ENCODE measurements around the gene SLC35A4.

SLC35A4 gene

GRCh38 chr5:140549237-140550144 is 15.1 kb upstream of the SLC35A4 start:
- Histone ChIP-seq H3K4me1 (ENCODE audit: control insufficient read depth in 1 of 2, insufficient read depth in 1 of 2, low read depth in 1 of 2, low read length in 1 of 2) (peaks cover 61 to 63% of the 10 kb centered on the region in 2 experiments), H3K9me3 (no peaks in the 10 kb centered on the region), H3K4me3 (ENCODE audit: low read depth in 1 of 2, low read length in 1 of 2) (peak overlapping the region in 1 of 2 experiments; percentile 78), H3K36me3 (peaks cover 37% of the 10 kb centered on the region), H3K27me3 (no peaks in the 10 kb centered on the region), H3K27ac (peak overlapping the region; percentile 97)
- no peak for TF ChIP-seq CTCF (IDR thresholded peaks at IDR 0.05)

GRCh38 chr5:140550147-140551079 is 14.2 kb upstream of the SLC35A4 start:
- peak overlapping the region; percentile 97 for H3K27ac ChIP-seq
- peaks cover 70 to 72% of the 10 kb centered on the region in 2 experiments for H3K4me1 ChIP-seq (ENCODE audit: control insufficient read depth in 1 of 2, insufficient read depth in 1 of 2, low read depth in 1 of 2, low read length in 1 of 2)
- H3K36me3 ChIP-seq, result peaks cover 33% of the 10 kb centered on the region
- no peaks in the 10 kb centered on the region for H3K27me3 ChIP-seq
- no peaks in the 10 kb centered on the region for H3K9me3 ChIP-seq
- no peak overlapping the region for H3K4me3 ChIP-seq (ENCODE audit: low read depth in 1 of 2, low read length in 1 of 2)
- TF ChIP-seq CTCF (IDR thresholded peaks at IDR 0.05), result no peak

- Histone ChIP-seq H3K27me3 (no peaks in the 10 kb centered on the region), H3K9me3 (no peaks in the 10 kb centered on the region), H3K36me3 (peaks cover 33% of the 10 kb centered on the region), H3K27ac (peak overlapping the region; percentile 97), H3K4me3 (ENCODE audit: low read depth in 1 of 2, low read length in 1 of 2) (no peak overlapping the region), H3K4me1 (ENCODE audit: control insufficient read depth in 1 of 2, insufficient read depth in 1 of 2, low read depth in 1 of 2, low read length in 1 of 2) (peaks cover 74 to 75% of the 10 kb centered on the region in 2 experiments)
- no peak for TF ChIP-seq CTCF (IDR thresholded peaks at IDR 0.05)
These were observed 12.8 kb upstream of the SLC35A4 start for GRCh38 chr5:140551872-140552271.

GRCh38 chr5:140553657-140554056 is 11.0 kb upstream of the SLC35A4 start:
- Histone ChIP-seq H3K36me3 (peaks cover 33% of the 10 kb centered on the region), H3K27me3 (no peaks in the 10 kb centered on the region), H3K4me1 (ENCODE audit: control insufficient read depth in 1 of 2, insufficient read depth in 1 of 2, low read depth in 1 of 2, low read length in 1 of 2) (peaks cover 67 to 69% of the 10 kb centered on the region in 2 experiments), H3K4me3 (ENCODE audit: low read depth in 1 of 2, low read length in 1 of 2) (peak overlapping the region; percentile 22 to 28), H3K9me3 (no peaks in the 10 kb centered on the region), H3K27ac (peak overlapping the region; percentile 97)
- TF ChIP-seq CTCF (IDR thresholded peaks at IDR 0.05), result no peak

GRCh38 chr5:140554454-140554853 is 10.2 kb upstream of the SLC35A4 start:
- peak overlapping the region; percentile 97 for H3K27ac ChIP-seq
- peaks cover 28% of the 10 kb centered on the region for H3K36me3 ChIP-seq
- peak overlapping the region; percentile 4 to 28 for H3K4me3 ChIP-seq (ENCODE audit: low read depth in 1 of 2, low read length in 1 of 2)
- H3K27me3 ChIP-seq, result no peaks in the 10 kb centered on the region
- H3K9me3 ChIP-seq, result no peaks in the 10 kb centered on the region
- TF ChIP-seq CTCF (IDR thresholded peaks at IDR 0.05), result no peak
- H3K4me1 ChIP-seq (ENCODE audit: control insufficient read depth in 1 of 2, insufficient read depth in 1 of 2, low read depth in 1 of 2, low read length in 1 of 2), result peaks cover 59 to 61% of the 10 kb centered on the region in 2 experiments

Data from neutrophil (primary cell).